Central memory CD4-positive, alpha-beta T cell (primary cell): ENCODE data around the gene GNL3L.
"Not testable (repeated sequence)": the region's sequence is repeated elsewhere in the genome, so short reads cannot be mapped to it uniquely, and the experiment has no call there.

Experiments
- DNase-seq: peaks from one replicate; pipeline ENCODE4 v3.0.0; 2022
- total RNA-seq, 3 experiments: gene quantifications; one replicate each; lab custom pipeline; 2026; lab: John Stamatoyannopoulos, UW

The GNL3L gene
- total RNA-seq = 74.9 to 171 (median 85.3) reads per million in 3 experiments

DNA sequence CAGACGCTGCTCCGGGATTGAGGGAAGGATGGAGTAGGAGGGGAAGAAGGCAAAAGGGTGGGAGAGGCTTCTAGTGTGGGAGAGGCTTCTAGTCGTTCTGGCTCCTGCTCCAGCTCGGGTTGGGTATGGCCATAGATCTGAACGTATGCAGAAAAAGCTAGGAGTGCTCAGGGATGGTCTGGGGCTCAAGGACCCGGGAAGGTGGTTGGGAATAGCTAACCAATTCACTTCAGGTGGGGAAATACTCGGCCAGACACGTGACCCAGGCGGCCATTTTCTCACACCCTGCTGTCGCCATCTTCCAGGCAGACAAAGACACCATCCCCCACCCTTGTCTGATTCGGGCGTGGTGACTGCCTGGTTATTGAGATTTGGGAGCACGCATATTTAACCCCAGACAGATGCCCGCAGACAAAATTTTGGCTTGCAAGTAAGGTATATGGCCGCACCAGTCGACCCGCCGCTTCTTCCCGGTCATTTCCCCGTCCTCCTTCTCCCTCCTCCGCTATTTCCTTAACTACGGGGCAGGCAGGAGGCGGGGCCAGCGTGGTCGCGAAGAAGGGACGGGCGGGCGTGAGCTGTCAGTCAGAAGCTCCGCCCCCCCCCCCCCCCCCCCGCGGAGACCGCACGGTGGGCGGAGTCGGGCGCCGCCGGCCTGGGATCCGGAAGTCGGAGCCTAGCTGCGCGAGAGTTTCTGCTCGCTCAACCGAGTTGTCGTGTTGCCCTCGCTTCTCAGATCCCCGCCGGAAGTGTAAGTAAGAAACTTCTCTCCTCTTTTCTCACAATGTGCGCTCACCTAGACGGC is at the start of gene GNL3L:
TSS of gene GNL3L (plus strand) at position 668 of the 805 bp plus-strand sequence. CDS start 2,348 bp downstream, outside the sequence.
- peak; percentile 76 for DNase-seq

- no peak for DNase-seq
These were observed 47.0 kb upstream of the GNL3L start for GRCh38 chrX:54482839-54483593.

DNA sequence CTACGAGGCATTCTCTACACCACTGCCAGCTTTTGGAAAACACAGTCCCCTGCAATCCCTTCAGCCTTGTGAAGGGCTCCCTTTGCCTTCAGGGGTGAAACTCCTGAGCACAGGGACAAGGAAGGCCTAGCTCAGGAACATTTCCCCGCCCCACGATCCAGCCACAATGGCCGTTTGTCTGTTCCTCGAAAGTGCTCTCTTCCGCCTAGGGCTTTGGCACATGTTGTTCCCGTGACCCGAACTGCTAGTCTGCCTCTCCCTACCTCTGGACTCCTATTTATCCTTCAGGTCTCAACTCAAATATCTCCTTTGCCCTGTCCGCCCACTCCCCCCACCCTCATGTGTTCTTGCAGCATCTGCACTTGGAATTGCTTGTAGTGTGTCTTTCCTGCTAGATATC is 46.1 kb upstream of the GNL3L start:
- DNase-seq = no peak

DNA sequence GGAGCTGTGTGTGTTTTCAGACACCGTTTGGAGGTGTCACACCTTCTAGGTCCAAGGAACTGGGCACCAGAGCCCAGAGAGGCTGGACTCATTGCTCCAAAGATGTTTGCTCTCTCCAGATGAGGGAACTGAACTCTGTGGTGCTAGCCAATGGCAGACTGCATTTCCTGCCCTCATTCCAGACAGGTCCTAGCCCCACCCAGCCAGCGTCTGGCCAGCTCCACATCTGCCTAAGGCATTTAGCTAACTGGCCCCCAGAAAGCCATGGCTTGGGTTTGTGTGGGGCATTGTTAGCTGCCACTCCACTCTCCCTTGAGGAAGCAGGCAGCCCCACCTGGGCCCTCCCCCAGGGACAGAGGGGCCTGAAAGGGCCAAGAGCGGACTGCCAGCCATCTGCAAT is 45.4 kb upstream of the GNL3L start:
- no peak for DNase-seq

GRCh38 chrX:54489819-54490218 is 40.2 kb upstream of the GNL3L start:
- not testable (repeated sequence) for DNase-seq

DNA sequence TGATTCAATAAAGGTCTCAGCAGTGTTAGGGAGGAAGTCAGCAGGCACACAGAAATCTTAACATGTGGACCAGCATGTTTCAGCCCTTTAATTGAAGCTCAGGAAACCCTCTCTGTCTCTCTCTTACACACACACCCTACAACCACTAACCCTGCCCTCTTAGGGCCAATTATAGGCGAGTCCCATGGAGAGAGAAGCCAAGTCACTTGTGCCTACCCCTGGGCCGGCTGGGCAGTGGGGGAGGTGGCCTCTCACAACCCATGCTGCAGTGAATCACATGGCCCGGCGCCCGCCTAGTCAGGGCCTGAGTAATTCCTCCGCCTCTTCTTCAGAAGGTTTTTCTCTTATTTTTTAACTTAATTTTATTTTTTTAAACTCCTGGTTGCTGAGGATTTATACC is 37.7 kb upstream of the GNL3L start:
- no peak for DNase-seq

GRCh38 chrX:54494166-54494988 is 35.6 kb upstream of the GNL3L start:
- no peak for DNase-seq

GRCh38 chrX:54494989-54495813 is 34.8 kb upstream of the GNL3L start:
- no peak for DNase-seq

GRCh38 chrX:54495814-54496516 is 34.1 kb upstream of the GNL3L start, which contains the start of gene FGD1:
TSS of gene FGD1 (minus strand) at chrX:54496234. CDS start at chrX:54495432, 802 bp downstream.
- no peak for DNase-seq

DNA sequence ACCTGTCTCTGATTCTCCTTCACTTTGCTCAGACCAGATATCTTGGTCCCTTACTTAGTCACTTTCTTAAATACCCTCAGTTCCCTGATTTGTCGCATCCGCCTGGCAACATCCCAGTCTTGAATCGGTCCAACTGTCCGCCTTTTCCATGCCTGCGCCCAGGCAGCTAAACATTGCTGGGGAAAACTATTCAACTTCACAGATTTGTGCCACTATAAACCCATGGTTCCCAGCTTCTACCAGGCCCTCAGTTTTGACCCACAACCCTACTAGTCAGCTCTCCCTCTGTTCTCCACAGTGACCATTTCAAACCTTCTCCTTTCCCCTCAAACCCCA is 33.5 kb upstream of the GNL3L start:
- no peak for DNase-seq

DNA sequence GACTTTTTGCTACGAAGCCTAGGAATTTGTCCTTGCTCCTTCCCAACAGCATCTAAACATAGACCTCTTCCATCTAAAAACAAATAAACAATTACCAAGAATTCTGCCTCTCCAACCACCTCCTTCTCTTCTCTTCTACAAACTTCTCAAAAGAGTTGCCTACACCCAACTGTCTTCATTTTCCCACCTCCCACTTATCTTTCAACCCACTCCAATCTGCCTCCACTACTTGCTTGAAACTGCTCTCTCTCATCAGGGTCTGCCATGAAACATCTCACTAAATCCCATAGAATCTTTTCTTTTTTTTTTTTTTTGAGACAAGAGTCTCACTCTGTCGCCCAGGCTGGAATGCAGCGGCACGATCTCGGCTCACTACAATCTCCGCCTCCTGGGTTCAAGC is 33.1 kb upstream of the GNL3L start:
- no peak for DNase-seq

GRCh38 chrX:54509400-54509799 is 20.6 kb upstream of the GNL3L start:
- no peak for DNase-seq

- no peak for DNase-seq
These were observed 868 bp upstream of the GNL3L start for GRCh38 chrX:54529151-54529550.

DNA sequence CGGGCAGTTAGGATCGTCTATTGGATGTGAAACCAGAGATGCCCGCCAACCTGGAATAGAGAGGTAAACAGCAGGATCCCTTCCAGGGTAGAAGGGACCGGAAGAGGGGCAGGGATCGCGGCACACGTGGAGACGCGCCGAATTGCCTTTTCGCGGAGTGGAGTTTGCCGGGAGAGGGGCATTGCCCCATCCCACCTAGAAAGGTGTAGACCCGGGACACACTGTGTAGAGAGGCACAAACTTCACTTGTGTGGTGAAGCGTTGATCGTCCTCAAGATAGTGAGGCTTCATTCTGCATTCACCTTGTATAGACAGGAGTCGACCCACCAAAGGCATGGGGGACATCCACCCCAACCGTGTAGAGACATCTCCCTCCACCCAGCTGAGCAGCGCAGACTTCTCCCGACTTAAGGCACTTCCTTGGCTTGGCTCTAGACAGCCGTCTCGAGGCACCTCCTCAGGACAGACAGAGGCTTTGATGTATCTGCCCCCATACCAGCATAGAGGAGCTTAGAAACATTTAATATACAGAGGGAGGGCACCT is 410 bp downstream of the GNL3L start:
- DNase-seq = peak; percentile 15

GRCh38 chrX:54534271-54534670 is 4.3 kb downstream of the GNL3L start:
- no peak for DNase-seq

DNA sequence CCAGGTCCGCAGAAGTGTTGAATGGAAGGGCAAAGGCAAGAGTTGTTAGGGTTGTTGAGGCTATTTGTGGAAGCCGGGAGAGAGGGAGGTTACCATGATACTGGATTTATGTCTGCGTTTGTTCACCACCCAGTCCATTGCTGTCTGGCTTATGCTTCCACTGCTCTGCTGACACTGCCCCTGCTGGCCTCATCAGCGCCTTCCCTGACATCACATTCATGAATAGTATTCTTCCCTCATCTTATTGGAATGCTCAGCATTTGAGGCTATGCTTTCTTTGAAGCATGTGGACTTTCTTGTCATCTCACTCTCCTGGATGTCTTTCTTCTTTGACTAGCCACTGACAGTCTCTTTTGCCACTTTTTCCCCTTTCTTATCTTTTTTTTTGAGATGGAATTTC is 10.3 kb downstream of the GNL3L start:
- DNase-seq = no peak

- DNase-seq = not testable (repeated sequence)
These were observed 12.2 kb downstream of the GNL3L start for GRCh38 chrX:54542239-54542638.

- DNase-seq = no peak
These were observed 20.8 kb downstream of the GNL3L start for GRCh38 chrX:54550821-54551220.

DNA sequence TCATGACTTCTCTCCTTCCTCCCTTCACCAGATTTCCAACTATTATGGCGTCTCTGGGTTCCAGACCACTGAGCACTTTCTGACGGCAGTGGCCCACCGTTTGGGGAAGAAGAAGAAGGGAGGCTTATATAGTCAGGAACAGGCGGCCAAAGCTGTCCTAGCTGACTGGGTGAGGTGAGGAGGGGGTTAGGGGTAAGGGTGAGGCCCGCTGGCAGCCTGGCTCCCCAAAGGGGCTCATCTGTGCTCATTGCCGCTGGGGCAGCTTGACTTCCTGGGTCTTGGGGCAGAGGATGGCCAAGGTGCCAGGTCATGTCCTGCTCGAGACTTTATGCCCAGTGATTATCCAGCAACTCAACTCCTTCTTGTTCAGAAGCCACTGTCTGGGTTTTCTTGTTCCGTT is 21.8 kb downstream of the GNL3L start:
- no peak for DNase-seq

GRCh38 chrX:54555006-54555405 is 25.0 kb downstream of the GNL3L start:
- DNase-seq = not testable (repeated sequence)

DNA sequence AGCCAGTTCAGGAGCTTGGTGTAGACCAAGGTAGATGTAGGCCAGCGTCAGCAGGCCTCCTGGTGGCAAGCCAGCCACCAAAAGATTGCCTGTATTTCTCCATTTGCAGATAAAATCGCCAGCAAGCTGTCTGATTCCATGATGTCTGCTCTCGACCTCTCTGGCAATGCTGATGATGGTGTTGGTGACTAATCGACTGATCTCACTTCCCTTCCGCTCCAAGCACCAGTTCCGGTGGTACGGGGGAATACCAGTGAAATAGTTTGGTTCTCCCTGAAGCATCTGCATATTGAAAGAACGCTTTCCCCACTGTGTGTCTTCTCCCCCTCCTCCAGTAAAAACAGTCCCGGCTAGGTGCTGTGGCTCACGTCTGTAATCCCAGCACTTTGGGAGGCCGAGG is 30.4 kb downstream of the GNL3L start:
- DNase-seq = no peak
